NCI-H187 (cell line): ENCODE measurements around the gene COL6A2.

Experiments
- DNase-seq, 2 experiments: peaks; one replicate each; lab custom pipeline; 2025; lab: John Stamatoyannopoulos, UW

Gene COL6A2

DNA sequence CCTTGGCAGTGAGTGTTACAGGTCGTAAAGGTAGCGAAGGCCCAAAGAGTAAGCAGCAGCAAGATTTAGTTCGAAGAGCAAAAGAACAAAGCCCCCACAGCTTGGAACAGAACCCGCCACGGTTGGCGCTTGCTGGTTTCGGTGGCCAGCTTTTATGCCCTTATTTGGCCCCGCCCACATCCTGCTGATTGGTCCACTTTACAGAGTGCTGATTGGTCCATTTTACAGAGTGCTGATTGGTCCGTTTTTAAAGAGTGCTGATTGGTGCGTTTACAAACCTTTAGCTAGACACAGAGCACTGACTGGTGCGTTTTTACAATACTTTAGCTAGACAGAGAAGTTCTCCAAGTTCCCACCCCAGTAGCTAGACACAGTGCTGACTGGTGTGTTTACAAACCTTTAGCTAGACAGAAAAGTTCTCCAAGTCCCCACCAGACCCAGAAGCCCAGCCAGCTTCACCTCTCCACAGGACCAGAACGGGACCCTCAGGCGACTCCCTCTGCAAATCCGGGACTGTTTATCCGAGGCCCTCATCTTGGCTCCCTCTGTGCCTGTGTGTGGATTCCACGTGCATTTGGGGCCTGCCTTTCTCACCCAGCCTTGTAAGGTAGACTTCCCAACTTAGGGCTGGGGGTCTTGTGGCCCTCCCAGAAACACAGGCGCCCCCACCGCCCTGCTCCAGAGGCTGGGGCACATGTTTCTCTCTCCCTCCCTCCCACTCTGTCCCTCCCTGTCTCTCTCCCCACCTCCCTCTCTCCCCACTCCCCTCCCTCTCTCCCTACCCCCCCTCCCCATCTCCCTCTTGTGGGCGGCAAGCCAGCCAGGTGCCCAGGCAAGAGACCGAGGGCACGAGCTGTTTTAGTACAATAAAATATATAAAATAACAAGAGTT lies 44.9 kb downstream of the COL6A2 start:
- no peak for DNase-seq

DNA sequence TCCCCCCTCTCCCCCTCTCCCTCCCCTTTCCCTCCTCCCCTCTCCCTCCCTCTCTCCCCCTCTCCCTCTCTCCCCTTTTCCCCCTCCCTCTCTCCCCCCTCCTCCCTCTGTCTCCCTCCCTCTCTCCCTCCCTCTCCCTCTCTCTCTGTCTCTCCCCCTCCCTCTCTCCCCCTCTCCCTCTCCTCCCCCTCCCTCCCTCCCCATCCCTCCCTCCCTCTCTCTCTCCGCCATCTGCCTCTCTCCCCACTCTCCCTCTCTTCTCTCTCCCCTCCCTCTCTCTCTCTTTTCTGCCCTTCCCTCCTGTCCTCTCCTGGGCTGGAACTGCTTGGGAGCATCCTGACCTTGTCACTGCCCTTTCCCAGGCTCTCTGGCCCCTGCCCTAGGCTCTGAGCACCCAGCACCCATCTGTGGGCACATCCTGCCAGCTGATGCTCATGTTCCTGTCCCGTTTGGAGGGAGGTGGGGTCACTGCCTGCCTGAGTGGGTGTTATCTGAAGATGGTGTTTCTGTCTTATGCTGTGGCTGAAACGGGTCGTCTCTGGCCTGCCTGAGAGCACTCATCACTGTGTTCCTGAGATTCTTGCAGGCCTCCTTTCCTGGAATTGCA lies 46.7 kb downstream of the COL6A2 start:
- DNase-seq: no peak

DNA sequence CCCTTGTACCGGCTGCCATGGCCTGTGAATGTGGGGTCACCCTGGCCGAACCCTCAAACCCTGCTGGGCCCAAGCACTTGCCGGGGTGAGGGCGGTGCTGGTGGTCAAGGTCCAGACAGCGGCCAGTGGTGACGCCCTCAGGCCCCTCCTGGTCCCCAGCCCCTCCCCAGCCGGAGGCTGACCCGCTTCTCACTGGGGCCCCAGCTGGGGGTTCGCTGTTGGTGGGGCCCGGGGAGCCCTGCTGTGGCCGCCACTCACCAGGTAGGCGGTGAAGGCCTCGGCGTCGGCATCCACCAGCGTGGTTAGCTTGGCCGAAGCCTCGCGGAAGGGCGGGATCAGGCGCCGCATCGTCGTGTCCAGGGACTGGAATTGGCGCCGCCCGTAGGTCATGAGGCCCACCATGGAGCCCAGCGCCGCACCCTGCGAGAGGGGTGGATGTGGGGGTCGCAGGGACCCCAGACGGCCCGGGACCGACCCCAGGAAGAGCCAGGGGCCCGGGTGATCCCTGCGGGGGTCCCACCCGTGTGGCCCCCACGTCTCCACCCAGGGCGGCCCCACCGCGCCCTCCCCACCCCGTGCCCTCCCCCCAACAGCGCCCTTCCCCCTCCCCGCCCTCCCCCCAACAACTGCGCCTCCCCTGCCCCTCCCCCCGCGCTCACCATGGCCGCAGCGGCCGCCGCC lies 47.4 kb downstream of the COL6A2 start:
- DNase-seq: no peak

DNA sequence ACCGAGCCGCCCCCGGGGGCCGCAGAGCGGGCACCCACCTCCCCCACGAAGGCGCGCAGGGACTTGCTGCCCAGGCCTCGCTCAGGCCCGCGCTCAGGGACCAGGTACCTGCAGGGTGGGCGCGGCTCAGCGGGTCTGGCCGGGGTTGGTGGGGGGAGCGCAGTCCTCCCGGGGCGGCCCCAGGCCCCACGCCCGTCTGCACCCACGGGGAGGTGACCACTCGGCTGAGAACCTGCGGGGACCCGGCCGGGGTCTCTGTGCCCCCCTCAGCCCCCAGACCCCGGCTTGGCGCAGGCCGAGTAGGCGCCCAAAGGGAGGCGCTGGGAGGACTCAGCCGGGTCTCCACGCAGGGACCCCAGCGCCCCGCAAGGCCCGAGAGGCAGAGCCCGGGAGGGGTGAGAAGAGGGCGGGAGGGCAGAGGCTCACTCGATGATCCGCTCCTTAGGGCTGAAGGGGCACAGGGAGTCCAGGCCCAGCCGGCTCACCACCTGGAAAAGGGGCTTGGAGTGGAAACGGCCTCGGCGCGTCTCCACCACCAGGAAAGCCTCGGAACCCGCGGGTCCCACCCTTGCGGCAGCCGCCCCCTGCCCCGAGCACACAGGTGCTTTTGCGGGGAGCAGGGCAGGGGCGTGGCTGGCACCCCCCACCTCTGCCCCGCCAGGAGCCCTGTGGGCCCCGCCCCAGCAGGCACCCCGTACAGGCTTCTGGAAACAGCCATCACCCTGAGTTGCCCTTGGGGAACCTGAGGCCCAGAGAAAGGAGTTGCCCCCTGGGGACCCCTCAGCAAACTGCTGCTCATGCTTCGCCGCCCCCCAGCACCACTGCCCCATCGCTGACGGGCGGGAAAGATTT lies 48.2 kb downstream of the COL6A2 start:
- DNase-seq: no peak

DNA sequence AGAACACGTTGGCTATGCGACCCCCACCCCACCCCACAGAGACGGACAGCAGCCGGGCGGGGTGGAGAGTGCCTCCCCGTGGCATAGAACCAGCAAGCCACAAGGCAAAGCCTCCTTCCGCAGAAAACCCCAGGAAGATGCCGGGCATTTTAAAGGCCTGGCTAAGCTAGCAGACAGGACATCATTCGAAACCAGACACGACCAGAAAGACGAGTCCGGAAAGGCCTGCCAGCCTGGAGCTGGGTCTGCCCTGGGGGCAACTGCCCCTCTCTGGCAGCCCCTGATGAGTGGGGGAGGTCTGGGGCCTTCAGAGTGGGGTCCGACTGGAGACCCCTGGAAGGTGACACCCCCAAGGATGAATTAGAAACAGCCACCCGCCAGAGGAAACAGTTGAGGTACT lies 48.9 kb downstream of the COL6A2 start:
- DNase-seq: no peak

DNA sequence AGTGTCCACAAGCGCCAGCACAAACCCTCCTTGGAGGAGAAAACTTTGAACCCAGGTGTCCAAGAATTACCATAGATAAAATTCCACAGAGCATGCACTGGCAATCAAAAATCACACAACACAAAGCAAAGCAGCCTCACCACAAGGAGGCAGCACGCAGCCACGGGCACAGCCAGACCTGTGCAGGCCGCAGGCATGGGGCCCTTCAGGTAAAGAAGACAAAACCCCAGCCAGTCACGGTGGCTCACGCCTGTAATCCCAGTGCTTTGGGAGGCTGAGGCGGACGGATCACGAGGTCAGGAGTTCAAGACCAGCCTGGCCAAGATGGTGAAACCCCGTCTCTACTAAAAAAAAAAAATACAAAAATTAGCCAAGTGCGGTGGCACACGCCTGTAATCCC lies 49.5 kb downstream of the COL6A2 start:
- peak; percentile 8 to 44 for DNase-seq

DNA sequence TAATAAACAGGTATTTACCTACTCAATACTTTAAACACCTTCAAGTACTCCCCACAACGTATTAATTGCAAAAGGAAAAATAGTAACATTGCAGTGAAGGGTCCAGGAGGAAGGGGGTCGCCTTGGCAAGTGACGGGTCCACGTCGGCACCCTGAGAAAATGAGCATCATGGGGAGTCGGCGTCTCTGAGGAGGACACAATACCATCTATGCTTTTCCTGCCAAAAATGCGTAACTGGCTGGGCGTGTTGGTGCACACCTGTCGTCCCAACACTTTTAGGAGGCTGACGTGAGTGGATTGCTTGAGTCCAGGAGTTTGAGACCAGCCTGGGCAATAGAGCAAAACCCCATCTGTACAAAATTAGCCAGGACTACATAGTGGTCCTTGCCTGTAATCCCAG lies 50.2 kb downstream of the COL6A2 start:
- no peak for DNase-seq

DNA sequence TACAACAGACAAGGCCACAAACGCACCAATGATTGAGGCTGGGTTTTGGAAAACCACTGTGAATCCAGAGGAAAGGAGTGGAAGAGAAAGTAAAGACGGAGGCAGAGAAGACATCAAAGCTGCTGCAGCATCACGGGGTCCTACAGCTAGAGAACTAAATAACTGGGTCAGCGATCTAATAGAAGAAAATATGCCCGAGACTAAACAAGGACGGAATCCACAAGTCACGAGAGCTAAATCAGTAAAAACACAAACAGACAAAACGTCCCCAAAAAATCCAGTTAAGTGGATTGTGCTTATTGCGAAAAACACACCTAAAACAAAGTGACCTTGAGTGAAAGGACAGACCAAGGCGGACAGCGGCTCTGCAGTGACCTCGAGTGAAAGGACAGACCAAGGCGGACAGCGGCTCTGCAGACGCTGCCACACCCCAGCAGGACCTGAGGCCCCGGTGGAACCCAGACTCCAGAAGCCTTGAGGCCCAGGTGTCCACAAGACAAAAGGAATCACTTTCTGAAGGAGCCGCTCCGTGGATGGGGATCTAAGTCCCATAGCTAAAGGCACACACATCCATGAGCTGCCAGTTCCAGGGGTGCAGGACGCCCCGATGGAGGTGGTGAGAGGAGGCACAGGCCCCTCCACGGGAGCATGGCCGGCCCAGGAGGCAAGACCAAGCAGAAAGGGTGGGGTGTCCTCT lies 51.4 kb downstream of the COL6A2 start:
- DNase-seq: no peak

DNA sequence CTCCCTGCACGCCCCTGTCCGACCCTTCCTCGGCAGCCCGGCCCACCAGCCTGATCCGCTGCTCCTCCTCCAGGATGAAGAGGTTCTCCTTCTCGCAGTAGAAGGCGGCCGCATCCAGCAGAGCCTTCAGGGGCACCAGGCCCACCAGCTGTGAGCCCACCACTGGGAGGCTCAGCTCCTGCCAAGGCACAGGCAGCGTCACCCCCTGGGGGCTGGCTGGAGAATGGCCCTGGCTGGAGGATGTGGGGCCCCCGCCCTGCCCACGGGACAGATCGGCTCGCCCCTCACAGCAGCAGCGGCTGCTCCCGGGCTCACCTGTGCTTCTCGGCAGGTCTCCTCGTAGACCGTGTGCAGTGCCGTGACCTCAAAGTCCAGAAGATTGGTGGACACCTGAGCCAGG lies 52.2 kb downstream of the COL6A2 start:
- no peak for DNase-seq

DNA sequence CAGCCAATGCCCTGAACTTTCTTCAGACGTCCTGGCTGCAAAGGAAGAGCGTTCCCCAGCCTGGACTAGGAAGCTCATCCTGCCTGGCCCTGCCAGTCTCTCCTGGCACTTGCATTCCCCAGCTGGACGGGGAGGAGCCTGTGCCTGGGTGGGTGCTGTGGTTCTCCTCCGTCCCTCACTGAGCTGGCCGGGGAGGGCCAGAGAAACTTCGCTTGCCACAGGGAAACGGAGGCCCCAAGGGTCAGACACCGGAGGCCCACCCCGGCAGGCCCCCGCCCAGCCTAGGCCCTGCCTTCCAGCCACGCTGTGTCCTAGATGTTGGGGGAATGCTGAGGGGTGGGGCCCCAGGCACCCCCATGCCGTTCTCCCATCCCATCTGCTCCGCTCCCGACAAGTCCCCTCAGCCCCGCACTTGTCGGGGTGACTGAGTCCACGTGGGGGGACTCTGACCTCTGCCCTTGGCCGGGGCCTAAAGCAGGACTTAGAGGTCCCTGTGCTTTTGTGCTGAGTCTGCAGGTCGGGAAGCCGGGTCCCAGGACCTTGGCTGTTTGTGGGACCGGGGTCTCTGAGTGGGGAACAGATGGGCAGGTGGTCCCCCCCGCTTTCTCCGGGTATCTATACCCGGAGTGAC lies 52.7 kb downstream of the COL6A2 start:
- DNase-seq: no peak

DNA sequence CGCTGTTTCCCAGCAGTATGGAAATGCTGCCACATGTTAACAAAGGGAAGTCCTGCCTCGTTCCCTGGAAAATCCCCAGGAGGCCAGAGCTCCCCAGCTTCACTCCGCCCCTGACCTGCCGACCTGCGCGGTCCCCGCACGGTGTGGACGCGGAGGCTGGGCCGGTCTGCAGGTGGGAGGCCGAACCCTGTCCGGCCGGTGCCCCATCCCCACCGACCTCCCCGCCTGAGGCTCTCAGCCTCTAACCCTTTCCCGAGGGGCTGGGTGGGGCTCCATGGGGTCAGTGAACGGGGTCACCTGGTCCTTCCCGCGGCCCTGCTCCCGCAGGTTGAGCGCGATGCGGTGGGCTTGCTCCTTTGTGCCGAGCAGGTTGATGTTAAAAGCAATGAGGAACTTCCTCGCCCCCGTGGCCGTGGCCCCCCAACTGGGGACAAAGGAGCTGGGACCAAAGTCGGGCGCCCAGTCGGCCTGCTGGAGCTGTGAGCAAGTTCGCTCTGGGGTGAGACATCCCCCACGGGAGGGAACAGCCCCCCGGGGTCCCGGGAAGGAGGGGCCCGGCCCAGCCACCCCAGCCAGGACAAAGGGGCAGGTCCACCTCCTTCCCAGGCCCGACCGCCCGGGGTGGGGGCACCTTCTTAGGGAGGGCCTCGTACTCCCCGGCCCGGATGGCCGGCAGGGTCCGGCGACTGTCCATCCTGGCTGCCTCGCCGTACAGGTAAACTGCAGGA lies 53.5 kb downstream of the COL6A2 start:
- DNase-seq: no peak

DNA sequence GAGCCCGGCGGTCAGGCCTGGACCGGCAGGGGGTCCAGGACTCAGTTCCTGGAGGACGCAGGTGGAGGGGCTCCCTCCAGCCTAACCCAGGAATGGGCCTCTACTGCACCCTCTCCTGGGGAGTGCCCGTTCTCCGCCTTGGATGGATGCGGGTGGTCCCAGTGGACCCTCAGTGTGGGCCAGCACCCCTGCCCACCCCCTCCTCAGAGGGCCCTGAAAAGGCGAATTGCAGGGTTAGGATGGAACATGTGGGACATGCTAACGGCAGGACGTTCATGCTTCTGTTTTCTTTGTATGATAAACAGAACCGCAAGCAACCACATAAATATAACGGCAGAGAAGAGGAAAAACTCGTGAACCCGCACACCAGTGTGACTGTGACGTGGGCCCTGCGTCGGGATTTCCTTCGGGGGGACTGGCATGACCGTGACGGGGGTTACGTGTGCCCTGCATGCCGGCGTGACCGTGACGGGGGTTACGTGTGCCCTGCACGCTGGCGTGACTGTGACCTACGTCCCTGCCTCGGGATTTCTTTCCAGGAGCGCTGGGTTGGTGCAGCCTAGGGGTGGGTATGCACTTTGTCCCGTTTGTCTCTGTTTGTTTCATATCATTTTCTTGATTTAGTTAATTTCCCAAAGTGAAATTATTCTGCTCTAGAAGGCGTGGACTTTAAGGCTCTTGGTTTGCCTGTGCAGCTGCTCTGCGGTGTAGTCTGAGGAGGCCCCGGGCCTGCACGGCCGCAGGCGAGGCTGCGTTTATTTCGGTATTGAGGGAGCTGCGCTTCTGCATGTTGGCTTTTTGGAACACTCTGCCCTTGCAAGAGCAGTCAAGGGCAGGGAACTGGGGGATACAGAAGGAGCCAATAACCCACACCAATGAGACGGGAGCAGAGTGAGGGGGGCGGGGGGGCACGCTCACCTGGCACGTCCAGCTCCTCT lies 54.3 kb downstream of the COL6A2 start:
- DNase-seq: no peak

DNA sequence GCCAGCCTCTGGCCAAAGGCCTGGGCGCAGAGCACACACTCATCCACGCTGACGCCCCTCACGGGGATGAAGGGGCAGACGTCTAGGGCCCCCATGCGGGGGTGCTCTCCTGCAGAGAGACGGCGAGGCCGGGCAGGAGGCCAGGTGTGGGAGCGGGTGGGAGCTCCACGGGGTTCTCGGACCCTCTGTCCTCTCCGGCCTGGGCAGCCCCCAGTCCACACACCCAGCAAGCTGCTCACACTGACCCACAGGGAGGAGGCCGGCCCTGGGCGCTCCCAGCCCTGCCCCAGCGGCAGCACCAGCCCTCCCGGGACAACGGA lies 55.0 kb downstream of the COL6A2 start:
- DNase-seq: no peak

DNA sequence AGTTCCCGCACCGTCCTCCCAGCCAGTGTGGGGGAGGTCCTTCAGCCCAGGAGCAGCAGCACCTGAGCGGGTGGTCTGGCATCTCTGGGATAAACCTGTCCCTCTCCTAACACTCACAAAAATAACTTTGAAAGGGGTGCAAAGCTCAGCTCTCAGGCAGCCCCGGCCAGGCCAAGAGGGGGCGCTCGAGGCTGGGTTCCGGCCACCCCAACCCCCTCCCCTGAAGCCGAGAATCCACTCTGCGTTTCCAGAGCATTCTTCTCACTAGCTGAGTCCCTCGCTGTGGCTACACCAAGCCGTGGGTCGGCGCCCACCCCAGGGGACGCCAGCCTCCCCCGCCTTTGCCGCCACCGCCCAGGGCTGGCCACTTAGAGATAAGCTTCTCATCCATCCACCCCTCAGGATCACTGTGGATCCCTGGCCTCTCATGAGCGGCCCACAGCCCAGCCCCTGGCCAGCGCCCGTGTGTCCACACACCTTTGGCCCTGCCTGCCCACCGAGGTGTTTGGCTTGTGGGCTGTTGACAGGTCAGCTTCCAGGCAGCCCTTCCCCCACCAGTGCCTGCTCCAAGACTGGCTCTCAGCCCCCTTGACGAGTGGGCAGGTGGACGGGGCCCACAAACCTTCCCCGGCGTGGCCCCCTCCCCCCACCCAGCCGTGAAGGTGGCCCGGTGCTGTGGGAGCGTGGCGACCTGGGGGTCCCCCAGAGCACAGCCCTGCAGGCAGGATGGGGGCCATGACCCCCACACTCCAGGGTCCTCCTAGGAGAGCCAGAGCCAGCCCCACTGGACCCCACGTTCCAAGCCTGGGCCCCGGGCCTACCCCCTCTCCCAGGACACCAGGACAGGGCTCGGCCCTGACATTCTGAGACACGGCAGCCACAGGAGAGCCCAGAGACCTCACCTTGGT lies 55.6 kb downstream of the COL6A2 start:
- DNase-seq: peak; percentile 10 to 16

DNA sequence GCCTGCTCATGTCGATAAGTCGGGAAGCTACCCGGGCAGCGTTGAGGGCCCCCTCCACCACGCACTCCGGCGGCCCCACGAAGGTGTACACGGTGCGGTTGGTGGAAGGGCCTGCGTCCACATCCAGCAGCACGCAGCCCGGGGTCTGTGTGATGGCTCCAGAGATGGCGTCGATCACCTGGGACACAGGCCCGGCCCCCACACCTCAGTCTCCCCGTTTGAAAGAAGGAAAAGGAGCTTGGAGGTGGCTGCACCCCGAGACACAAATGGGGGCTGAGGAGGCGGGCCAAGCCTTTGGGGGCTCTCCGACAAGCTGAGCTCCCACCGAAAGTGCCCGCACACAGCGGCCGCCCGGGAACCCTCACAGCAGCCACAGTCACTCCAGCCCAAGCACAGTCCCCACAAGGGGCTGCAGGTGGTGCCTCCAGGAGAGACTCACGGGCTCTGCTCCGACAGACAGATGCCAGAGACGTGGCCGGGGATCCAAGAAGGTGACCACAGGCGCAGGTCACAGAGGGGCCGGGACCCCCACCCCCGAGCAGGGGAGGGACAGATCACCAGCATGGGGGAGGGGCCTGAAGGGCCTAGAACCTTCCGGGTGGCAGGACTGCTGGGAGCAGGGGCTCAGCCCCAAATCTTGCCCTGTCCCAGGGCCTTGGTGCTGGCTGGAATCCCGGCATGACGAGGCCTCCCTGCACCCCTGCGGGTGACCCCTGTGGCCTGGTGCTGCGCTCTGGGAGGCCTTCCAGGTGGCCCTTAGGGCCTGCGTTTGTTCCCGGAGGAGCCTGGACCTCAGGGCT lies 56.4 kb downstream of the COL6A2 start:
- DNase-seq: no peak

DNA sequence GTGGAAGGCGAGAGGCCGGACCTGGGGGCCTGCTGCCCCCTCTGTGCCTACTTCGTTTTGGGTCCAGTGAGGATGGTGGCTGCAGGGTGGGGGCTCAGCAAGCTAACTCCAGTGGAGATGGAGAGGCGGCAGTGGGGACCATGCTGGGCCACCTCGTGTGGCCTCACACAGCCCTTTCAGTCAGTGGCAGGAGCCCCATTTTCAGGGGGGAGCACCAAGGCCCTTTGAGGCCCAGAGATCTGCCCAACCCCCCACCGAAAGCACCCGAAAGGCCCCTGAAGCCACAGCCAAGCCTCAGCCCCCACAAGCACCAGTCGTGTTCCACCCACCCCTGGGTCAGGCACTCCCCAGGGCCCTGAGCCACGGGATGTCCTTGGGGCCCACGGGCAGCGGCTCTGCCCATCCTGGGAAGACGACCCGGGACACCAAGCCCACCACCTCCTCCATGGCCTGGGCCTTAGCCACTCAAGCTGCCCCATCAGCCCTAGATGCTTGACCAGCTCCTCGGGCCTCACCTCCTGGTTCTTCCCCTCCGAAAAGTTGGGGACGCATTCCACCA lies 57.1 kb downstream of the COL6A2 start:
- DNase-seq: no peak
